ENCODE results near the gene BTBD9.
"Not testable (repeated sequence)": the region's sequence is repeated elsewhere in the genome, so short reads cannot be mapped to it uniquely, and the experiment has no call there.

BTBD9 gene

DNA sequence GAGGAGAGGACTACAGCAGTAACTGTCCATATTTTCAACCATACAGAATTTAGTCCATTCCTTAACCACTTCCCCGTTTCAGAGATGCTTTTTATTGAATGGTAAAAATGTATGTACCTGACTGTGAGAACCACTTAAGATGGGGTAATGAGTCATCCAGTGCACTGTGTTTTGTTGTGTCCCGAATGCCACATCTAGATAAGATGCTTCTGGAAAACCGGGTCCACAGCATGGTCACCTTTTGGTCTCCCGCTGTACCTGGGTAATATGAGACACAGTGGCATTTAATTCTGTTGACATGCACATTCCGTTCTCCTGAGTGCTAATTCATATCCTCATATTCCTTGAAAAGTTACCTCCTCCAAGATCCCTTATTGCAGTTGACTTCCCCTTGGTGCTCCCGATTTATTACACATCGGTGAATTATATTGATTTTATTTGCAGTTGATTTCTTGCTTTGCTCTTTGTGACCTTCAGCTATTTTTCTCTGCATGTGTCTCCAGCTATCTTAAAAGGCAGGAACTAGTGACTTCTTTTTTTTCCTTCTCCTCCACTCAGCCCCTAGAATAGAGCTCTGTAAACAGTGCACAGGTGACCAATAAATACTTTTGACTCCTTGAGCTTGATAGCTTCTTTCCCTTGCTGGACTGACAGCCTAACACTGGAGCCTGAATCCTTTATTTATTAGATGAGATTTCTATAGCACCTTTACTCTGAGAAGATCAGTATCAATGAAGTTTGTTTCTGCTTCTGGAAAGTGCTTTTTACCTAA, 505.6 kb downstream of the BTBD9 start:
- no peak for DNase-seq

DNA sequence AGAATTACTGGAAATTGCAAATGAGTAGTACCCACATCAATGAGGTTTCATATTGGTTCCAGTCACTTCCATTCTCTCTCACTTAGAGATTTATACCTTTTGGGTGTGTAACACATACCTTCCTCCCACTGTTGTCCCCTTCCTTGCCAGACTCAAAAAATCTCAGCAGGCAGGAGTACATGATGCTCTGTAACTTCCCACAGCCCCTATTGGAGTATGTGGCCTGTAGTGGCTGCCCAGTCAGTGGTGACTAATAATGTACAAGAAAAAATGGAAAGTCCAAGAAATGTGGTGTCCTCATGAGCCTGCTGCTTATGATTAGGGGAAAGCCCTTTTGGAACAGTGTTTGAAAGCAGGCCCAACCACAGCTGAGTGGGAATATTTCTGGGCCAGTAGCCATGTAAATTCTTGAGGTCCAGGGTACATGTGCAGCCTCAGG, 508.2 kb downstream of the BTBD9 start:
- DNase-seq: no peak

DNA sequence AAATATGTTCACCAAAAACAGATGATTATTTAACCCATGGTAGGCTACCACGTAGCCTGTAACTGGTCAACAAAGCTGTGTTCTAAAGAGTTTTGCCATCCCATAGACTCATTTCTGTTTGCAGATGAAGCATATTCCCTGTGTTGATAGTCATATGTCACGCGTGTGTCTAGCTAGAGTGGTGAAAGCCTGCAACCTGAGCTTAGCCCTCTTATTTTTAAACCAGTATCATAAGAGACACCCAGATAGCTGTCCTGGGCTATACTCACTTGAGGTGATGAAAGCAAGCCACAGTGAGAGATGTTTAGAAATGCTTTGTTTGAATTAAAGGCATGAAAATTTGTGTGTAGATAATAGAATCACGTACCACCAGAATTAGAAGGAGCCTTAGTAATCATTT, 512.4 kb downstream of the BTBD9 start:
- no peak for DNase-seq

DNA sequence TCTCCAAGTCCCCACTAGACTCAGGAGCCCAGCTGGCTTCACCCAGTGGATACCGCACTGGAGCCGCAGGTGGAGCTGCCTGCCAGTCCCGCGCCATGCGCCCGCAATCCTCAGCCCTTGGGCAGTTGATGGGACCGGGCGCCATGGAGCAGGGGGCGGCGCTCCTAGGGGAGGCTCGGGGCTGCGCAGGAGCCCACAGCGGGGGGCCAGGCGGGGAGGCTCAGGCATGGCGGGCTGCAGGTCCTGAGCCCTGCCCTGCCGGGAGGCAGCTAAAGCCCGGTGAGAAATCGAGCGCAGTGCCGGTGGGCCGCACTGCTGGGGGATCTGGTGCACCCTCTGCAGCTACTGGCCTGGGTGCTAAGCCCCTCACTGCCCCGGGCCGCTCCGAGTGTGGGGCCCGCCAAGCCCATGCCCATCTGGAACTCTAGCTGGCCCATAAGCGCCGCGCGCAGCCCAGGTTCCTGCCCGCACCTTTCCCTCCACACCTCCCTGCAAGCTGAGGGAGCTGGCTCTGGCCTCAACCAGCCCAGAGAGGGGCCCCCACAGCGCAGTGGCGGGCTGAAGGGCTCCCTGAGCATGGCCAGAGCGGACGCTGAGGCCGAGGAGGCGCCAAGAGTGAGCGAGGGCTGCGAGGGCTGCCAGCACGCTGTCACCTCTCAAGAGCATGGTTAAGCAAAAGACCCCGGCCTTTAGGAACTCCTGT, 515.4 kb downstream of the BTBD9 start:
- DNase-seq: not testable (repeated sequence)

DNA sequence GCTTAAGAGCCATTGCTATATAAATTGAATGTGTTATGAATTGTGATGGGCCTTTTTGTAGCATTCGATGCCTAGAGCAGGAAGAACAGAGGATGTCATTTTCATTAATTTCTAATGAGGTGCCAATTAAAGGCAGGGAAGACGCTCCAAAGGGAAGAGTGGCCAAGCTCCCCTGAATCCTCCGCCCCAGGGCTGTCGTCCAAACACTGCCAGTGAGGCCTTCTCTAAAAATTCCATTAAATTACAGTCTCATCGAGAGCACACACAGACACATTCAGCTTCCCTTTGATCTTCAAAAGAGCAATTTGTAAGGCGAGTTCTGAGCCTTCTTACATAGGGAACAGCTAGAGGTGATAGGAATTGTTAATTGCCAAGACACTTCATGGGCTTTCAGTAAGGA, 520.2 kb downstream of the BTBD9 start:
- DNase-seq: no peak

DNA sequence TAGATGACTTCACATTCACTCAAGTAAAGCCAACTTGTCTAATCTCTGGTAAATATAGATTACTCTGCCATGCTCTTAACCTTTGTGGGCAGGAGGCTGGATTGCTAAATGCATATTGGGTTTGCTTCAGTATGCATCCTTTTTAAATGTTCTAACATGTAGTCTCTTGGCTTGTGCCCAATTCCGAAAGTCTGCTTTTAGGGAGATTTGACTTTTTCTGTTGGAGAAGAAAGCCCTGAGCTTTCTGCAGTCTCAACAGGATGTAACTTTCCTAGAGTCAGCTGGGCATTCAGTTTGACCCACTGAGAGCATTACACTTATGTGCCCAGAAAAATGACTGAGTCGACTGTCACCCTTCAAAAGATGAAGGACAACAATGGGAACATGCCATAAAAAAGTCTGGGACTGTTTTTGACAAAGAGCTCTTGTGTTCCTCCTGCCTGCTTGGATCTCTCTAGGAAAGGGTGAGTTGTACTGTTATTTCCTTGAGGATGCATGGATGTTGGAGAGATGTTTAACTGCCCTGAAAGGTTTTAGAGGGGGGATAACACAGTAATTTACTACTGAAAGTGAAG, 520.9 kb downstream of the BTBD9 start:
- DNase-seq: no peak
